ENCODE results near the gene BRD1. TPM values are rescaled to one million over a fixed set of nuclear protein-coding genes. Genes with fewer than 3 reads are reported as not detected.

Gene BRD1
- total and polyA plus RNA-seq, 3 experiments from 2014 or later = 4.9 to 35.1 (median 32.9) TPM

DNA sequence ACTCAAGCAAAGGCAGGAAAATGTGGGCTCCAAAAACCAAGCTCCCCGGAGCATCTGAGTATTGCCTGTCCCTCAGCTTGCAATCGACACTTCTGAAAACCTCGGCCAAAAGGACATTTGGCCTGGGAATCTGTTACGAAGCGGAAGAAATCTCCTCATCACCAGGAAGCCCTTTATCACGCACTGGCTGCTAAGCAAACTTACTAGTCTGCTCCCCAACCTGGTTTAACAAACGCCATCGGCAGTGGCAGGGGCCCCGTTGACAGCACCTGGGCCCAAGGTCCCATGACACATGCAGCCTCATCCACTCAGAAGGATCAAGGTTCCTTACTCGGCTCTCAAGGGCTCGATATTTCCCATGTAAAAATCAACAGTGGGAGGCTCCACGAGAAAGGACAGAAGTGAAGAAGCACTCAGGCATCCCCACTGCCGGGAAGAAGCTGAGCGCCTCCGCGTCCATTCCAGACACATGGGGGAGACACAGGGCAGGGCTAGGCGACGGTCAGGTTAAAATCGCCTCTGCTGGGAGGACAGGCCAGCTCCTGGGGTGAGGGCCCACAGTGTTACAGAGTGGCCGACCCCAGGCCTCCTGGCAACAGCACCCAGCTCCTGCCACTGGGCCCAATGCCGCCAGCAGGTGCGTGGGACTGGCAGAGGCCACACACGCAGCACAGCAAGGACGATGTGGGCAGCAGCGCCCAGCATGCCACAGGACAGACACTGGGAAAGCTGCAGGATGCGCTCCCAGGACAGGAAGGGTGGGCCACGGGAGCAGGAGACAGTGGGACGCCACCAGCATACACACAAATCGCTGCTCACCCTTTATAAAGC, 27.1 kb downstream of the BRD1 start:
- Histone ChIP-seq H3K27ac (ENCODE audit: low read depth, low read length) (no peak overlapping the region), H3K27me3 (ENCODE audit: insufficient read depth, low read length, poor library complexity, severe bottlenecking) (no peaks in the 10 kb centered on the region), H3K36me3 (ENCODE audit: insufficient read depth, low read length) (peaks cover 33% of the 10 kb centered on the region), H3K9me3 (ENCODE audit: low read length) (no peaks in the 10 kb centered on the region), H3K4me1 (ENCODE audit: insufficient read depth, low read length) (peaks cover 7% of the 10 kb centered on the region), H3K4me3 (ENCODE audit: low read length) (no peak overlapping the region)
- Mint-ChIP-seq H3K4me1 (peaks cover 26 to 56% (median 36%) of the 10 kb centered on the region in 3 donors), H3K27me3 (peaks cover 0 to 3% of the 10 kb centered on the region in 2 donors), H3K9me3 (no peaks in the 10 kb centered on the region), H3K36me3 (peaks cover 5 to 82% (median 12%) of the 10 kb centered on the region in 3 donors), H3K4me3 (peak overlapping the region in 2 of 7 donors; percentile 16 to 24), H3K27ac (peak overlapping the region in 4 of 8 donors; percentile 51 to 84 (median 62))
- ChIA-PET CTCF (no interaction called here), POLR2A (no interaction called here)
- DNase-seq = no peak

DNA sequence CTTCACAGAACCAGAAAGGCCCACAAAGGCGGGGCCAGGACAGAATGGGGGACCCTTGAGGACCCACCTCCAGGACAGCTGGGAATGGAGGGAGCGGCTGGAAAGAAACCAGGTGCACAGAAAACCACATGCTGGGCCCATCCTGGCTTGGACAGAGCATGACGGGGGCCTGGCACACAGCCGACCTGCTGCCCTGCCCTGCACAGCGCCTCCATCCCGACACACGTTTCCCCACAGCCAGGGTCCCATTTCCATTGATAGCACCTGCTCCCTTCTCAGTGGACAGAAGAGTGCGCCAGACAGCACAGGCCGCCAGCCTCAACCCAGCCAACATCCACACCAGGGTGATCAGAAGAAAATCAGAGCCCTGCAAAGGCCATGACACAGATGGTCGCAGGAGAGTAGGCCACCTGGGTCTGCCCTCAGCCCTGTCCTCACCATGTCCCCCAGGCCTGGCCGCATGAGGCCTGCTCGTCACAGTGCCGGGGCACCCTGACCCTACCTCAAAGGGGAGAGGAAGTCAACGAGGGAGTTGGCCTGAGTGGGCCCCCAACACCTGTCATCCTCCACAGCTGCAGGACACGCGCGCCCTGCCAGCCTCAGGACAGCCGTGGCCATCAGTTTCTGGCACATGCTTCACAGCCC, 28.1 kb downstream of the BRD1 start:
- Mint-ChIP-seq H3K36me3 (peaks cover 5 to 88% (median 17%) of the 10 kb centered on the region in 3 donors), H3K9me3 (no peaks in the 10 kb centered on the region), H3K27ac (no peak overlapping the region), H3K4me1 (peaks cover 24 to 53% (median 37%) of the 10 kb centered on the region in 3 donors), H3K4me3 (peak overlapping the region in 2 of 7 donors; percentile 36 to 62), H3K27me3 (peaks cover 0 to 3% of the 10 kb centered on the region in 2 donors)
- DNase-seq = no peak
- Histone ChIP-seq H3K36me3 (ENCODE audit: insufficient read depth, low read length) (peaks cover 43% of the 10 kb centered on the region), H3K9me3 (ENCODE audit: low read length) (no peaks in the 10 kb centered on the region), H3K27ac (ENCODE audit: low read depth, low read length) (no peak overlapping the region), H3K27me3 (ENCODE audit: insufficient read depth, low read length, poor library complexity, severe bottlenecking) (no peaks in the 10 kb centered on the region), H3K4me1 (ENCODE audit: insufficient read depth, low read length) (no peaks in the 10 kb centered on the region), H3K4me3 (ENCODE audit: low read length) (no peak overlapping the region)
- CTCF ChIA-PET = no interaction called here
- POLR2A ChIA-PET = no interaction called here

DNA sequence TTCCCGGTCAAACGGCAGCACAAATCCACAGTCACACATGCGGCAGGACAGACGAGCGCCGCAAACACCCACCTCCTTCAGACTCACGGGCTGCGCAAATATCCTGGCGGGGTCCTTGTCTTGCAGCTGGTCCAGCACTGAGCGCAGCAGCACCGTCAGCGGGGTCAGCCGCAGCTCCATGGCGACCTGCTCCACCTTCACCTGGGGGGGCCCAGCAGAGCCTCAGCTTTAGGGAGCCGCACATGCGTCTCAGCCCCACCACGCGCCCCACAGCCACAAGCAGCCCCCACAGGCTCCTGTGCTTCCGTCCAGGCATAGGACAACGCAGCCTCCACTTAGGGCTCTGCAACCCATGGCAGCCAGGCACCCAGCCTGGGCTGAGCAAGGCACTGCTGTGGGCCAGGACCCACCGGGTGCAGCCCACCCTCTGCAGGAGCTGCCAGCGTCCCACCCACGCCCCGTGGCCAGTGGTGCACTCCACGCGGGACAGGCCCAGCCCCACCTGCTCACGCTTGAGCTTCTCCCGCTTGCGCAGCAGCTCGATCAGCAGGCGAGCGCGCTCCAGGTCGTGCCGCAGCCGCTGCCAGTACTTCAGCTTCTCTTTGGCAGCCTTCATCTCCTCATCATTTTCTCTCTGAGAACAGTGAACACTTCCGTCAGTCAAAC, 29.1 kb downstream of the BRD1 start:
- no peaks in the 10 kb centered on the region for H3K4me1 ChIP-seq (ENCODE audit: insufficient read depth, low read length)
- DNase-seq = no peak
- H3K27me3 Mint-ChIP-seq = peaks cover 0 to 3% of the 10 kb centered on the region in 2 donors
- no peak overlapping the region for H3K4me3 Mint-ChIP-seq
- H3K36me3 ChIP-seq (ENCODE audit: insufficient read depth, low read length) = peaks cover 50% of the 10 kb centered on the region
- H3K36me3 Mint-ChIP-seq = peaks cover 5 to 89% (median 14%) of the 10 kb centered on the region in 3 donors
- H3K27me3 ChIP-seq (ENCODE audit: insufficient read depth, low read length, poor library complexity, severe bottlenecking) = no peaks in the 10 kb centered on the region
- no peak overlapping the region for H3K27ac ChIP-seq (ENCODE audit: low read depth, low read length)
- POLR2A ChIA-PET = no interaction called here
- CTCF ChIA-PET = no interaction called here
- no peaks in the 10 kb centered on the region for H3K9me3 Mint-ChIP-seq
- peak overlapping the region in 2 of 8 donors; percentile 31 to 37 for H3K27ac Mint-ChIP-seq
- no peaks in the 10 kb centered on the region for H3K9me3 ChIP-seq (ENCODE audit: low read length)
- peaks cover 21 to 45% (median 31%) of the 10 kb centered on the region in 3 donors for H3K4me1 Mint-ChIP-seq
- H3K4me3 ChIP-seq (ENCODE audit: low read length) = no peak overlapping the region

DNA sequence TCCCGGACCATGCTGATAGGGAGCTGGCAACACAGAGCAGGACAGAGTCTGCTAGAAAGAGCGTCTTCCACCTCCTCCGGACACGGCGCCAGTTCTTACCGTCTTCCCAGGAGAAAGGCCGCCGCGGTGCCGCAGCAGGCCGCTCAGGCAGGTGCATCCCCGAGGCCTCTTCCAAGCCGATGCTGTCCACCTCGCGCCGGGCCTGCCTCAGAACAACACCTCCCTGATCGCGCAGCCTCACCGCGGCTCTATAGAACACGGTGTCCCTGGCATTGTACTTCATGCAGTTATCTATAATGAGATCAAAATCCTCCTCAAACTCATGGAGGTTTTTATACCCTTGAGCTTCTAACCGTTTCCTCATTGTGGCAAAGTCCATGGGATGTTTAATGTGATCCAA, 30.0 kb downstream of the BRD1 start:
- Histone ChIP-seq H3K9me3 (ENCODE audit: low read length) (no peaks in the 10 kb centered on the region), H3K4me3 (ENCODE audit: low read length) (no peak overlapping the region), H3K27me3 (ENCODE audit: insufficient read depth, low read length, poor library complexity, severe bottlenecking) (no peaks in the 10 kb centered on the region), H3K36me3 (ENCODE audit: insufficient read depth, low read length) (peaks cover 49% of the 10 kb centered on the region), H3K27ac (ENCODE audit: low read depth, low read length) (no peak overlapping the region), H3K4me1 (ENCODE audit: insufficient read depth, low read length) (no peaks in the 10 kb centered on the region)
- POLR2A ChIA-PET = interaction anchor here (0.5 kb wide), 1 partner anchor 9 kb away, joined by 3 read pairs; no protein-coding TSS in a partner anchor
- CTCF ChIA-PET = no interaction called here
- Mint-ChIP-seq H3K9me3 (no peaks in the 10 kb centered on the region), H3K27ac (peak overlapping the region in 1 of 8 donors; percentile 61), H3K4me1 (peaks cover 19 to 44% (median 22%) of the 10 kb centered on the region in 3 donors), H3K36me3 (peaks cover 5 to 89% (median 19%) of the 10 kb centered on the region in 3 donors), H3K4me3 (peak overlapping the region in 2 of 7 donors; percentile 19 to 20), H3K27me3 (peaks cover 0 to 3% of the 10 kb centered on the region in 2 donors)
- no peak for DNase-seq

DNA sequence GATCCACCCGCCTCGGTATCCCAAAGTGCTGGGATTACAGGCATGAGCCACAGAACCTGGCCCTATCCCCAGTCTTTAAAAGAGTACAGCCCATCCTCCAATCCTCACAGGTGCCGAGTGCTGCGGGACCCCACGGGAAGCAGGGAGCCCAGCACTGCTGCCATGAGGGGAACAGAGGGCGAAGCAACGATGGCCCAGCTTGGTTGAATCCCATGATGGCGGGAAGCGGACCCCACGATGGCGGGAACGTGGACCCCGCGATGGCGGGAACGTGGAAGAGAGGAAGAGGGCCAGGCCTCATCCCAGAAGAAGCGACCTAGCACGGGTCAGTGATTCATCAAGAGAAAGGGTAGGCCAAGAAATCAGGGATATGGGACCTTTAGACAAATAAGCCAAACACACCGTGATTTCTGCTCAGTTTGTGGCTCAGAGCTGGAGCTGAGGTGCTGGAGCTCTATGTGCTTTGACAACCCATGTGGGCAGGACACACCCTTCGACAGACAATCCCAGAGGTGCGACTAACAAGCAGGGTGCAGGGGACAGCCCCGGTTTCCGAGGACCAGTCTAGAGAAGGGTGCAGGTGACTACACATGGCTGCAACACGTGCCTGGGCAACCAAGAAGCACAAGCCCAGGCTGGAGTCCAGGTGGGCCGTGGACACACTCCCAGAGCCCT, 30.9 kb downstream of the BRD1 start:
- H3K4me1 ChIP-seq (ENCODE audit: insufficient read depth, low read length) = no peaks in the 10 kb centered on the region
- peaks cover 17 to 49% (median 21%) of the 10 kb centered on the region in 3 donors for H3K4me1 Mint-ChIP-seq
- H3K27ac ChIP-seq (ENCODE audit: low read depth, low read length) = no peak overlapping the region
- H3K27me3 ChIP-seq (ENCODE audit: insufficient read depth, low read length, poor library complexity, severe bottlenecking) = no peaks in the 10 kb centered on the region
- no peak overlapping the region for H3K4me3 Mint-ChIP-seq
- peaks cover 0 to 3% of the 10 kb centered on the region in 2 donors for H3K27me3 Mint-ChIP-seq
- H3K36me3 ChIP-seq (ENCODE audit: insufficient read depth, low read length) = peaks cover 55% of the 10 kb centered on the region
- POLR2A ChIA-PET = no interaction called here
- H3K9me3 ChIP-seq (ENCODE audit: low read length) = no peaks in the 10 kb centered on the region
- peaks cover 5 to 93% (median 19%) of the 10 kb centered on the region in 3 donors for H3K36me3 Mint-ChIP-seq
- CTCF ChIA-PET = no interaction called here
- no peak for DNase-seq
- H3K9me3 Mint-ChIP-seq = no peaks in the 10 kb centered on the region
- H3K27ac Mint-ChIP-seq = peak overlapping the region in 2 of 8 donors; percentile 17 to 68
- no peak overlapping the region for H3K4me3 ChIP-seq (ENCODE audit: low read length)

DNA sequence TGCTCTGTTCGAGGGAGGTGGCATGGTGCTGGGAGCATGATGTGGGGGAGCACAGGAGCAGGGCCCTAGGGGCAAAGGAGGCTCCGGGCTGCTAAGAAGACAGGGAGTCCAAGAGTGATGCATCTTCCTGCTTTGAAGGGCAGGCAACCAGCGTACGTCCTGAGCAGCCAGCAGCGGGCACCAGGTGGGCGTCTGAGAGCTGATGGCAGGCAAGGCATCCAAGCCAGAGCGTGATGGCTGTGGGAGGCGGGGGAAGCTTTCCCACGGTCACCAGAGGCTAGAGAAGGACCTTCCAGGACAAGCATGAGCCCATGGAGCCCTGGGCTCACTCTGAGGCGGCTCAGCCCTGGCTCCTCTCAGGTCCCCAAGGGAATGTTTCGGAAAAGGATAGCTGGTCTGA, 32.2 kb downstream of the BRD1 start:
- H3K4me1 ChIP-seq (ENCODE audit: insufficient read depth, low read length) = peaks cover 3% of the 10 kb centered on the region
- Mint-ChIP-seq H3K27me3 (peaks cover 0 to 3% of the 10 kb centered on the region in 2 donors), H3K36me3 (peaks cover 5 to 93% (median 19%) of the 10 kb centered on the region in 3 donors), H3K4me3 (peak overlapping the region in 1 of 7 donors; percentile 10), H3K4me1 (peaks cover 23 to 49% (median 23%) of the 10 kb centered on the region in 3 donors), H3K9me3 (no peaks in the 10 kb centered on the region), H3K27ac (peak overlapping the region in 2 of 8 donors; percentile 79 to 87)
- no peaks in the 10 kb centered on the region for H3K27me3 ChIP-seq (ENCODE audit: insufficient read depth, low read length, poor library complexity, severe bottlenecking)
- no peaks in the 10 kb centered on the region for H3K9me3 ChIP-seq (ENCODE audit: low read length)
- H3K4me3 ChIP-seq (ENCODE audit: low read length) = no peak overlapping the region
- CTCF ChIA-PET = no interaction called here
- POLR2A ChIA-PET = no interaction called here
- no peak overlapping the region for H3K27ac ChIP-seq (ENCODE audit: low read depth, low read length)
- H3K36me3 ChIP-seq (ENCODE audit: insufficient read depth, low read length) = peaks cover 55% of the 10 kb centered on the region
- no peak for DNase-seq

DNA sequence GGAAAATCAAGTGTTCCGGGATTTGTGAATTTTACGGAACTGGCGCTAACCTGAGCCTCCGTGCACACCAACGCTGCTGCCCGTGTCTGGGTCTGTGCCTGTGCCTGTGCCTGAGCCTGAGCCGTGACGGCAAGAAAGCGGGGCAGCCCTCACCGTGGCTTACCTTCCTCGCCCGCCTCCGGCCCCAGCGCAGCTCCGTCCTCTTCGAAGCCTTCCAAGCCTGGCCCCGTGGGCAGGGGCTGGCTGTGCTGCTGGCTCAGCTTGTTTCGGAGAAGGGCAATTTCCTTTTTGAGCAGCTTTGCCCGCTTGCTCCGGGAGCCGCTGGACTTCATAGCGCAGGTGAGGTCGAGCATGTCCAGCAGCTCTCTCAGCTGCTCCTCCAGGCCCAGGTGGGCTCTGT, 33.8 kb downstream of the BRD1 start:
- peak overlapping the region in 1 of 8 donors; percentile 61 for H3K27ac Mint-ChIP-seq
- no peak overlapping the region for H3K4me3 Mint-ChIP-seq
- Histone ChIP-seq H3K4me3 (ENCODE audit: low read length) (no peak overlapping the region), H3K27ac (ENCODE audit: low read depth, low read length) (no peak overlapping the region), H3K27me3 (ENCODE audit: insufficient read depth, low read length, poor library complexity, severe bottlenecking) (no peaks in the 10 kb centered on the region), H3K9me3 (ENCODE audit: low read length) (no peaks in the 10 kb centered on the region), H3K36me3 (ENCODE audit: insufficient read depth, low read length) (peaks cover 55% of the 10 kb centered on the region), H3K4me1 (ENCODE audit: insufficient read depth, low read length) (peaks cover 19% of the 10 kb centered on the region)
- no peak for DNase-seq
- ChIA-PET POLR2A (no interaction called here), CTCF (no interaction called here)
- peaks cover 30 to 58% (median 35%) of the 10 kb centered on the region in 3 donors for H3K4me1 Mint-ChIP-seq
- peaks cover 0 to 2% (median 0%) of the 10 kb centered on the region in 5 donors for H3K9me3 Mint-ChIP-seq
- peaks cover 5 to 92% (median 19%) of the 10 kb centered on the region in 3 donors for H3K36me3 Mint-ChIP-seq
- no peaks in the 10 kb centered on the region for H3K27me3 Mint-ChIP-seq
